ENCODE measurements around the gene PBX4.

The PBX4 gene

DNA sequence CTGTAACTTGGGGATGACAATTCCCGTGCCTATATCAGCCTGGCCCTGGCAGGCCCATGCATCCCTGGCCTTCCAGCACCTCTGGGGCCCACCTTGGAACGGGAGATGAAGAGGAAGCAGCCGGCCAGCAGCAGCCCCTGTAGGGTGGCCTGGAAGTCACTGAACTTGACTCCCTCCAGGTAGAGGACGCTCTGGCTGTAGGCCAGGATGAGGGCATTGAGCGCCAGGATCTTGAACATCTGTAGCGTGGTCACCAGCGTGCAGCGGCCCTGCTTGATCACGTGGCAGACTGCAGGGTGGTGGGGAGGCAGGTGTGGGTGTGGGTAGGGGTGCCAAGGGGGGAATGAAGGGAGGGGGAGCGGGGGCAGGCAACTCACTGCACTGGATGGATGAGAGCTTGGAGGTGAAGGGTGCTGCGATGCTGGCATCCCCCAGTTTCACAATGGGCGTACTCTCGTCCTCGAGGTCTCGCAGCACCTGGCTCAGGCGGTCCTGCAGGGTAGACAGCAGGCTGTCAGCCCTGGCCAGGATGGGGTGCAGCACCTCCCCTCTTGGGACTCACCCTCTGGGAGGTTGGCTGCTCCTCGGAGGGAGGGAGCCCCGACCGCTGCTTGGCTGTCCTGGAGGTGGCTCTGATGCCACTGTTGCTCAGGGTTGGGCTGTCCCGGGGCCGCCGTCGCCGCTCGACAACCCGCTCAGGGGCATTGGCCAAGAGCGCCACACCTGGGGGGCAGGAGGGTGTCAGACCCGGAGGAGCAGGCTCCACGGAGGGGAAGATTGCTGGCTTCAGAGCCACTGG lies 28.7 kb upstream of the PBX4 start:
- no peak for DNase-seq

- no peak for DNase-seq
These were observed 26.9 kb upstream of the PBX4 start for GRCh38 chr19:19645233-19645870.

DNA sequence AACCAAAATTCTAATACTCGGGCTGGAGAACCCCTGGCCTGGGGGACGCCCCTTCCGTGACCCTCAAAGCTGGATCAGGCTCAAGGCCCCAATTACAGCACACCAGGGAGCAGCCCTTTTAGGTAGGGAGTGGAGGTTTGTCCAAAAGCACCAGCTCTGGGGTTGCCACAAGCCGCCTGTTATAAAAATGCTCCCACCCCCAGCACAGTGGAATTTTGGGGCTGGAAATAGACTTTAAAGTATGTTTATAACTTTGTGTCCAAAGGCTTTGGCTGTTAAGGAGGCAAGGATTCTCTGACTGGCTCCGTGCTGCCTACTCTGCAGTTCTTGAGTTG lies 25.5 kb upstream of the PBX4 start:
- DNase-seq: no peak

GRCh38 chr19:19643158-19644053 lies 24.9 kb upstream of the PBX4 start, which contains the start of gene GMIP:
Gene GMIP (minus strand): TSS chr19:19643657. CDS start chr19:19643529, 128 bp downstream.
- DNase-seq: peak; percentile 29

GRCh38 chr19:19642506-19643157 lies 24.1 kb upstream of the PBX4 start:
- DNase-seq: no peak

- DNase-seq: no peak
These were observed 19.2 kb upstream of the PBX4 start for GRCh38 chr19:19637523-19638251.

- no peak for DNase-seq
These were observed 18.7 kb upstream of the PBX4 start for GRCh38 chr19:19637186-19637522.

DNA sequence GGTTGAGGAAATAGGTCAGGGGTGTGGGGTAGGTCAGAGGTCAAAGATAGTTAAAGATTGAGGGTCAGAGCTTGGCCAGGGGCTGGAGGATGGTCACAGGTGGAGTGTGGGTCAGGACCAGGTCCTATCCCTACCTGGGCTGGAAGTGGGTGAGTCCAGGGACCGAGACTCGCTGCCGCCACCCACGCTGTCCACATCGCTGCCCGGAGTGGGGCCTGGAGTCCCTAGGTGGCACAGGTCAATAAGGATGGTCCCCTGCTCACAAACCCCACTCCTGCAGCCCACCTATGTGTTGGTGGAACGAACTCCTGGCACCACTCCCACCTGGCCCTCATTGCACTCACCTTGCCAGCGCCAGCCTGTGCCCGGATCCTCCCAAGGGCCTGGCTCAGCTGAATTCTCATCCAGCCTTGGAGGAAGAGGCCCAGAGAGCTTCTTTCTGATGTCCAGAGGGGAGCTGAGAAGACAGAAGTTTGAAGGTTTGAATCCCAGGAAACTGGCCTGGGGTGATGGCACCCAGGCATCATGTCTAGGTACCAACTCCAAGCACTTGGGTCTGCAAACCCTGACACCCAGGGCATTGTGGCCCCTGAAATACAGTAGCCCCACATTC lies 18.2 kb upstream of the PBX4 start:
- no peak for DNase-seq

- DNase-seq: no peak
These were observed 16.8 kb upstream of the PBX4 start for GRCh38 chr19:19635313-19635702.

DNA sequence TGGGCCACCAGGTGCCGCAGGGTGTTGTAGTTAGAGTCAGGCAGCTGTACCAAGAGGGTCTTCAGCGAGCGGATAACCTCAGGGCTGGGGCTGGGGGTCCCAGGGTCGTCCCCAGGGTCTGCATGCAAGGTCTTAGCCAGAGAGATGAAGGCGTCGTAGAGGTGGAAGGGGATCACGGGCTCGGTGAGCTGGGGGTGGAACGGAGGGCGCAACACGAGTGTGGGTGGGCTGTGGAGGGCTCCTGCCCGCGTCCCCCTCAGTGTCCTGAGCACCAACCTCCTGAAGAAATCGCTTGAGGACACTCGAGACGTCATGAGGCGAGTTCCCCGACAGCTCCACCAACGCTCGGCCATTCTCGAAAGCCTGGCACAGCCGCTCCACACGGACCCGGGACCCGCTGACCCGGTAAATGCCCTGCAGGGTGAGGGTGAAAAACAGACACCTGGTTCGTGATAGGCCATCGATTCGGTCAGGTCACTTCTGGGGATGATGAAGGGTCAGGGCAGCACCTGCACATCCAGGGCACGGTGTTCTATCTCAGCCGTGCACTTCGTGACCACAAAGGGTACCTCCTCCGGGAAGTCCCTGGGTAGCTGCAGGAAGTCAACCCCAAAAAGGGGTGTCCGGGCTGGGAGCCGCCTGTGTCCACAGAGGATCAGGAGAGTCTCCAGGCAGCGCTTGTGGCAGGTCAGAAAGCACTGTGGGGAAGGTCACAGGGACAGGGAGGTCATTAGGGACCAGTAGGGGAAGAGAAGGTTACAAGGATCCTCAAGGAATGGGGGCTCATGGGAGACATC lies 16.2 kb upstream of the PBX4 start:
- DNase-seq: no peak

GRCh38 chr19:19633711-19634515 lies 15.4 kb upstream of the PBX4 start:
- DNase-seq: no peak

- no peak for DNase-seq
These were observed 14.2 kb upstream of the PBX4 start for GRCh38 chr19:19632661-19633060.

GRCh38 chr19:19631346-19631745 lies 12.9 kb upstream of the PBX4 start:
- no peak for DNase-seq

GRCh38 chr19:19630426-19630825 lies 11.9 kb upstream of the PBX4 start:
- DNase-seq: no peak

- no peak for DNase-seq
These were observed 11.6 kb upstream of the PBX4 start for GRCh38 chr19:19630062-19630414.

DNA sequence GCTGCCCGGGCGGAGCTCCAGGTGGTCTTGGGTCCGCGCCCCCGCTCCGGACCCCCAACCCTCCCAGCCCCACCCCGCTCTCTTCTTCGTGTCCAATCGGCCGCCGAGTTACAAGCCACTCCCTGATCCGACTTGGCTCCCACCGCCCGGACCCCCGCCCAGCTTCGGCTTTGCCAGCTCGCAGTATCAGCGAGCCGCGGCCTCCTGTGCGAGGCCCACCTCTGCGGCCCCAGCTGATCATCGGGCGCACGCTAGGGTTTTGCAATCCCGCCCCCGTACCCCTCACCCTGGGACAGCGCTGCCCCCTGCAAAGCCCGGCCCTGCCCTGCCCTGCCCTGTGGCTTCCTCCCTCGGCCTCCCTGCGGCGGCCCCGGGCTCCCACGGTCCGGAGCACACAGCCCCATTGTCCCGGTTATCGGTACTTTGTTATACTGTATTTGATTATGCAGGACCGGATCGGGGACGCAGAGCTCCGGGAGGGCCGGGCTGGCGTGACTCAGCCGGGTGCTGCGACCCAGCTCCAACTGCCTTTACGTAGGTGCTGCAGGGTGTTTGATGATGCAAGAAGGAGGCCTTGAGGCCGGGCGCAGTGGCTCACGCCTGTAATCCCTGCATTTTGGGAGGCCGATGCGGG lies 10.1 kb upstream of the PBX4 start:
- no peak for DNase-seq

GRCh38 chr19:19627621-19628500 lies 9.4 kb upstream of the PBX4 start, which contains the start of gene LPAR2:
Gene LPAR2 (minus strand): TSS chr19:19628220. CDS start chr19:19627275, 945 bp downstream.
- DNase-seq: peak; percentile 37

All from COR-L47 (cell line).